Duodenal mucosa (tissue), 2 donors: ENCODE measurements around the gene MYO1B.

Source experiments
- H3K27ac ChIP-seq: one replicate; pipeline ENCODE4 v1.7.0; 2013; ENCODE audit warnings: low read depth, low read length
- H3K27me3 ChIP-seq, 2 donors: one replicate each; pipeline ENCODE4 v1.7.0; 2013; ENCODE audit warnings: low read length in 2 of 2, control low read depth in 1 of 2; ENCODE audit not compliant: insufficient read depth in 2 of 2, control insufficient read depth in 1 of 2
- H3K36me3 ChIP-seq, 2 donors: one replicate each; pipeline ENCODE4 v1.7.0; 2013; ENCODE audit warnings: low read length in 2 of 2, control low read depth in 1 of 2; ENCODE audit not compliant: insufficient read depth in 2 of 2, control insufficient read depth in 1 of 2
- H3K4me1 ChIP-seq, 2 donors: one replicate each; pipeline ENCODE4 v1.7.0; 2013; ENCODE audit warnings: low read length in 2 of 2, control low read depth in 1 of 2; ENCODE audit not compliant: insufficient read depth in 2 of 2, control insufficient read depth in 1 of 2
- H3K4me3 ChIP-seq, 2 donors: one replicate each; pipeline ENCODE4 v1.7.0; 2013; ENCODE audit warnings: low read length in 2 of 2, low read depth in 1 of 2
- H3K9ac ChIP-seq, 2 donors: one replicate each; pipeline ENCODE4 v1.7.0; 2013; ENCODE audit warnings: low read length in 2 of 2, low read depth in 1 of 2
- H3K9me3 ChIP-seq, 2 donors: one replicate each; pipeline ENCODE4 v1.7.0; 2013; ENCODE audit warnings: low read length in 2 of 2, control low read depth in 1 of 2; ENCODE audit not compliant: control insufficient read depth in 1 of 2

MYO1B gene

DNA sequence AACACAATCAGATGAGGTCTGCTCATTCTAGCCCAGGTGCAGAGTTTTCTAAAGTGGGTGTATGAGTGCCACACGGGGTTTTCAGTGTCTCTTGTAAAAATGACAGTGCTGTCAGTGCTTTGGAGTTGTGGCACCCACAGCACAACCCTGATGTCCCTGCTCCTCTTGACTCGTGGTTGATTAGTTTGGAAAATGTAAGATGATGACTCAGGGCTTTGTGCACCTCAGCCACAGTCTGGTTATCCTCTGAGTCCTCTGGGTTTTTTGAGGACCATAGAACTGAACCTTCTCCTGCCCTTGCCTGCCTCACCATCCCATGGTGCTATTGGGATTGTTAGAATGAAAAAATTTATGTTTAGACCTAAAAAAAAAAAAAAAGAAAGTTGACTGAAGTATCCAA lies 105.6 kb downstream of the MYO1B start:
- H3K4me1 ChIP-seq: peaks cover 0 to 3% of the 10 kb centered on the region in 2 donors
- no peaks in the 10 kb centered on the region for H3K27me3 ChIP-seq
- H3K27ac ChIP-seq: no peak overlapping the region
- H3K9ac ChIP-seq: no peak overlapping the region
- no peaks in the 10 kb centered on the region for H3K9me3 ChIP-seq
- H3K36me3 ChIP-seq: peaks cover 0 to 4% of the 10 kb centered on the region in 2 donors
- no peak overlapping the region for H3K4me3 ChIP-seq

GRCh38 chr2:191351298-191351697 lies 106.1 kb downstream of the MYO1B start:
- H3K27ac ChIP-seq: no peak overlapping the region
- no peak overlapping the region for H3K4me3 ChIP-seq
- no peaks in the 10 kb centered on the region for H3K27me3 ChIP-seq
- peaks cover 0 to 4% of the 10 kb centered on the region in 2 donors for H3K36me3 ChIP-seq
- no peak overlapping the region for H3K9ac ChIP-seq
- H3K9me3 ChIP-seq: no peaks in the 10 kb centered on the region
- H3K4me1 ChIP-seq: peaks cover 0 to 3% of the 10 kb centered on the region in 2 donors

- Histone ChIP-seq H3K27ac (no peak overlapping the region), H3K4me3 (no peak overlapping the region), H3K9ac (no peak overlapping the region), H3K4me1 (peaks cover 0 to 3% of the 10 kb centered on the region in 2 donors), H3K36me3 (peaks cover 0 to 4% of the 10 kb centered on the region in 2 donors), H3K9me3 (no peaks in the 10 kb centered on the region), H3K27me3 (no peaks in the 10 kb centered on the region)
These were observed 106.7 kb downstream of the MYO1B start for GRCh38 chr2:191351921-191352320.

- Histone ChIP-seq H3K27me3 (no peaks in the 10 kb centered on the region), H3K27ac (no peak overlapping the region), H3K4me3 (no peak overlapping the region), H3K4me1 (peaks cover 0 to 3% of the 10 kb centered on the region in 2 donors), H3K9me3 (no peaks in the 10 kb centered on the region), H3K9ac (no peak overlapping the region), H3K36me3 (peaks cover 0 to 4% of the 10 kb centered on the region in 2 donors)
These were observed 107.3 kb downstream of the MYO1B start for GRCh38 chr2:191352536-191352935.

- Histone ChIP-seq H3K9me3 (no peaks in the 10 kb centered on the region), H3K9ac (no peak overlapping the region), H3K4me3 (no peak overlapping the region), H3K27me3 (no peaks in the 10 kb centered on the region), H3K36me3 (peaks cover 0 to 4% of the 10 kb centered on the region in 2 donors), H3K27ac (no peak overlapping the region), H3K4me1 (peaks cover 0 to 8% of the 10 kb centered on the region in 2 donors)
These were observed 110.1 kb downstream of the MYO1B start for GRCh38 chr2:191355170-191355758.

DNA sequence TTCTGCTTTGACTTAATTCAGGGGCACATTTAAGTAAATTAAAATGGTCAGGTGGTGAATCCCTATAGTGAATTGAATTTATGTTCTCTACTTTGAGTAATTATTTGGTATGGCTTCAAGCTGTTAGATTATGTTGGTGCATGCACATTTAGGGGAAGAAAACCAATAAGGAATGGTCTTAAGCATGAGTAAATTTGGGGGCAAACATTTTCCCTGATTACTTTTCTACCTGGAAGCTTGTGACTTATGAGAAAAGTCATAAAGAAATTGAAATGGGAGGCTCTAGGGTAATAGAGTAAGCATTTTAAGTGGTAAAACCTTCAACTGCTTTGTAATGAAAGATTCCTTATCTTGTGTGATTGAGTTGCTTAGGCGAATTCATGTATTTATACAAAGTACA lies 112.5 kb downstream of the MYO1B start:
- no peaks in the 10 kb centered on the region for H3K9me3 ChIP-seq
- H3K9ac ChIP-seq: no peak overlapping the region
- no peak overlapping the region for H3K4me3 ChIP-seq
- H3K27ac ChIP-seq: no peak overlapping the region
- H3K36me3 ChIP-seq: peaks cover 0 to 4% of the 10 kb centered on the region in 2 donors
- H3K4me1 ChIP-seq: peaks cover 0 to 8% of the 10 kb centered on the region in 2 donors
- H3K27me3 ChIP-seq: no peaks in the 10 kb centered on the region

DNA sequence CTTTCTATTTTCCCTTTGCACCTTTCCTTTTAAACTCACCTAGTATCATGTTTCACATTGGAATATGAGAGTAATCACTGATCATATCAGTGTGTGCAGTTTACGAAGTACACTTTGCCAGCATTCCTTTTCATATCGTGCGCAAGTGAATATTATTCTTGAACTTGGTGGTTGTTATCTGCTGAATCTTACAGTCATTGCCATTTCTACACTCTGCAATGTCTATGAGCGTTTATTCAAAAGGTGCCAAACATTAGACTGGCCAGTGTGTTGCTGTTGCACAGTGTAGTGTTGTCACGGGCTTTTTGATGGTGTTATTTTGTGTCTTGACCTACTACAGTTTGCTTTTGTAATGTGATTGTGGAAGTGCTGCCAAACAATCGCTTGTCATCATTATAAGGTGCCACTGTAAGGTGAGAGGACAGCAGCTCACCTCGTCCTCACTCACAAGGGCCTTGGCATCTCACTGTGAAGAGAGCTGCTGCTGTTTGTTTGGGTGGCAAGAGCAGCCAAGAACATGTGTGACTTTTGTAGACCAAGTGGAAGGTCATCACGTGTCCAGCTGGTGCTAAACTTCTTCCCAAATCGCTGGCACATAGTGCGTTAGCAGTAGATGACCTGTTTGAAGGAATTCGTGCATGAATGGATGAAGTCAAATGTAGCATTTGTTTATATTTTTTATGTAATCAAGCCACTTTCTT lies 113.3 kb downstream of the MYO1B start:
- Histone ChIP-seq H3K9ac (no peak overlapping the region), H3K9me3 (no peaks in the 10 kb centered on the region), H3K4me1 (peaks cover 0 to 6% of the 10 kb centered on the region in 2 donors), H3K36me3 (peaks cover 0 to 4% of the 10 kb centered on the region in 2 donors), H3K4me3 (no peak overlapping the region), H3K27ac (no peak overlapping the region), H3K27me3 (no peaks in the 10 kb centered on the region)

DNA sequence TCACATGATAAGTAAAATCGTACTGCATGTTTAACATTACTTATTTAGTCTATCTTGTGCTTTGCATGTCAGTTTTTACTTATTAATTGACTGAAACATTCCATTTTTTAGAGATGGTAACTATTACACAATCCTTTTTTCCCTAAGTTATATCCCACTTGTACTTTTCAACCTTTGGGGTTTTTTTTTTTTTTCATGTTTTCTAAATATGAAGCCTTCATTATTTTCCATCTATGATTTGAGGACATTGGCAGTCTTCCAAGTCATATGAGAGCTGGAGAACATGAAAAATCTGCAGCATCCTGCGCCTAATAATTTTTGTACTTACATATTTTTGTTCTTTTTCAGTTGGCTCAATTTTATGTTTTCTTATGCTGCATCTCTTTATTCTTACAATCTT lies 113.9 kb downstream of the MYO1B start:
- H3K4me3 ChIP-seq: no peak overlapping the region

GRCh38 chr2:191360918-191361317 lies 115.7 kb downstream of the MYO1B start:
- Histone ChIP-seq H3K36me3 (peaks cover 0 to 3% of the 10 kb centered on the region in 2 donors), H3K27me3 (no peaks in the 10 kb centered on the region), H3K9me3 (no peaks in the 10 kb centered on the region), H3K4me3 (no peak overlapping the region), H3K4me1 (peaks cover 0 to 4% of the 10 kb centered on the region in 2 donors), H3K9ac (no peak overlapping the region), H3K27ac (no peak overlapping the region)

More for the DNA sequence above, 113.9 kb downstream of the MYO1B start:
- Histone ChIP-seq H3K9ac (no peak overlapping the region), H3K27me3 (no peaks in the 10 kb centered on the region), H3K4me1 (peaks cover 0 to 4% of the 10 kb centered on the region in 2 donors), H3K9me3 (no peaks in the 10 kb centered on the region), H3K27ac (no peak overlapping the region), H3K36me3 (peaks cover 0 to 4% of the 10 kb centered on the region in 2 donors)

DNA sequence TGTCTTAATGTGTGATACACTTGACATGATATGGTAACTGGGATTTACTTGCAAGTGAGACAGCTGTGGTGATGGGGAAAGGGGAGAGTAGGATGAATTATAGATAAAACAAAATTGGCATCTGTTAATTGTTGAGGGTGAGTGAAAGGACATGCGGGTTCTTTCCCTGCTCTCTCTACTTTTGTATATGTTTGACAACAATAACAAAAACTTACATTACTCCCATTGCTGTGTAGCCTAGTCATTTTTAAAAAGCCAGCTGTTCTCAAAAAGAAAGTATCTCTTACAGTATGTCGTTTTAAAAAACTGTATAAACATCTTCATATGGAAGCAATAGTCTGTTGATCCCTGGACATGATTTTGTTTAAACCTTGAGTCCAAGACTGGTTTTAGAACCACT lies 117.6 kb downstream of the MYO1B start:
- H3K4me1 ChIP-seq: peaks cover 0 to 4% of the 10 kb centered on the region in 2 donors
- no peaks in the 10 kb centered on the region for H3K27me3 ChIP-seq
- no peak overlapping the region for H3K4me3 ChIP-seq
- H3K27ac ChIP-seq: no peak overlapping the region
- H3K9ac ChIP-seq: no peak overlapping the region
- H3K9me3 ChIP-seq: no peaks in the 10 kb centered on the region
- H3K36me3 ChIP-seq: peaks cover 0 to 3% of the 10 kb centered on the region in 2 donors
